ENCODE measurements around the gene OR52E6. TPM values are rescaled to one million over a fixed set of nuclear protein-coding genes. Genes with fewer than 3 reads are reported as not detected.

The OR52E6 gene
- total and polyA plus RNA-seq, 2 of the 8 experiments (the other 6 are each of a cell fraction or from before 2014, with no cell fraction given): 0.14 TPM; not detected in 1

GRCh38 chr11:5791165-5791564 is 50.5 kb downstream of the OR52E6 start, which contains the start of gene OR52N1 (continued):
- TF ChIP-seq POLR2A (IDR thresholded peaks at IDR 0.05; ENCODE audit: control extremely low read depth in 1 of 2, low read depth in 2 of 2, low read length in 2 of 2) (no peak), SUZ12 (IDR thresholded peaks at IDR 0.05; ENCODE audit: low read length) (no peak), TCF12 (IDR thresholded peaks at IDR 0.05; ENCODE audit: low read depth, low read length) (no peak), TAF1 (IDR thresholded peaks at IDR 0.05; ENCODE audit: low read depth, low read length) (no peak), SRF (IDR thresholded peaks at IDR 0.05; ENCODE audit: low read depth, low read length) (no peak)

Other genes with a start within 250 kb of the OR52E6 start
- gene TRIM6, start 245.3 kb downstream of the OR52E6 start, total RNA-seq (2021; fragmentation: NEBNext Ultra II Directional; extraction: Animal tissue kit (Norgen Biotek cat#: 25700)): 20.6 and 21.6 TPM in 2 replicates
- gene TRIM6, start 245.3 kb downstream of the OR52E6 start, polyA plus RNA-seq (2011; rRNA removed): 21.8 and 23.3 TPM in 2 replicates
- gene TRIM34, start 216.9 kb downstream of the OR52E6 start, total RNA-seq (2021; fragmentation: NEBNext Ultra II Directional; extraction: Animal tissue kit (Norgen Biotek cat#: 25700)): 0.63 and 0.76 TPM in 2 replicates
- 2.6 and 5.8 TPM in 2 replicates for gene TRIM34, start 216.9 kb downstream of the OR52E6 start, polyA plus RNA-seq (2011; rRNA removed)
- 33.3 and 35.5 TPM in 2 replicates for gene TRIM5, start 156.8 kb downstream of the OR52E6 start, total RNA-seq (2021; fragmentation: NEBNext Ultra II Directional; extraction: Animal tissue kit (Norgen Biotek cat#: 25700))
- gene TRIM5, start 156.8 kb downstream of the OR52E6 start, polyA plus RNA-seq (2011; rRNA removed): 14.5 and 23.5 TPM in 2 replicates
- gene TRIM22, start 152.1 kb downstream of the OR52E6 start, total RNA-seq (2021; fragmentation: NEBNext Ultra II Directional; extraction: Animal tissue kit (Norgen Biotek cat#: 25700)): 56.0 and 57.4 TPM in 2 replicates
- 42.9 and 82.7 TPM in 2 replicates for gene TRIM22, start 152.1 kb downstream of the OR52E6 start, polyA plus RNA-seq (2011; rRNA removed)
- gene OR56B1, start 105.4 kb downstream of the OR52E6 start, total RNA-seq (2021; fragmentation: NEBNext Ultra II Directional; extraction: Animal tissue kit (Norgen Biotek cat#: 25700)): not detected in 2 replicates
- 0.08 and 0.20 TPM in 2 replicates for gene OR56B1, start 105.4 kb downstream of the OR52E6 start, polyA plus RNA-seq (2011; rRNA removed)
- gene OR52N4, start 87.7 kb downstream of the OR52E6 start, total RNA-seq (2021; fragmentation: NEBNext Ultra II Directional; extraction: Animal tissue kit (Norgen Biotek cat#: 25700)): not detected in 2 replicates
- 3.5 and 3.7 TPM in 2 replicates for gene OR52N4, start 87.7 kb downstream of the OR52E6 start, polyA plus RNA-seq (2011; rRNA removed)
- gene OR52N5, start 58.5 kb downstream of the OR52E6 start, total RNA-seq (2021; fragmentation: NEBNext Ultra II Directional; extraction: Animal tissue kit (Norgen Biotek cat#: 25700)): not detected in 2 replicates
- gene OR52N5, start 58.5 kb downstream of the OR52E6 start, polyA plus RNA-seq (2011; rRNA removed): 0.06 and 0.12 TPM in 2 replicates
- gene OR52N1, start 50.6 kb downstream of the OR52E6 start, total RNA-seq (2021; fragmentation: NEBNext Ultra II Directional; extraction: Animal tissue kit (Norgen Biotek cat#: 25700)): not detected in 2 replicates
- 0.09 TPM in 1 of 2 replicates, not detected in the other for gene OR52N1, start 50.6 kb downstream of the OR52E6 start, polyA plus RNA-seq (2011; rRNA removed)
- 0.33 and 0.39 TPM in 2 replicates for gene OR52N2, start 33.0 kb downstream of the OR52E6 start, total RNA-seq (2021; fragmentation: NEBNext Ultra II Directional; extraction: Animal tissue kit (Norgen Biotek cat#: 25700))
- gene OR52N2, start 33.0 kb downstream of the OR52E6 start, polyA plus RNA-seq (2011; rRNA removed): 3.8 and 4.8 TPM in 2 replicates
- not detected in 2 replicates for gene OR52E8, start 15.8 kb upstream of the OR52E6 start, total RNA-seq (2021; fragmentation: NEBNext Ultra II Directional; extraction: Animal tissue kit (Norgen Biotek cat#: 25700))
- not detected in 2 replicates for gene OR52E8, start 15.8 kb upstream of the OR52E6 start, polyA plus RNA-seq (2011; rRNA removed)
- gene OR52E4, start 38.7 kb upstream of the OR52E6 start, total RNA-seq (2021; fragmentation: NEBNext Ultra II Directional; extraction: Animal tissue kit (Norgen Biotek cat#: 25700)): not detected in 2 replicates
- gene OR52E4, start 38.7 kb upstream of the OR52E6 start, polyA plus RNA-seq (2011; rRNA removed): not detected in 2 replicates
- not detected in 2 replicates for gene OR52E5, start 51.3 kb upstream of the OR52E6 start, total RNA-seq (2021; fragmentation: NEBNext Ultra II Directional; extraction: Animal tissue kit (Norgen Biotek cat#: 25700))
- not detected in 2 replicates for gene OR52E5, start 51.3 kb upstream of the OR52E6 start, polyA plus RNA-seq (2011; rRNA removed)
- gene OR56A3, start 100.4 kb upstream of the OR52E6 start, total RNA-seq (2021; fragmentation: NEBNext Ultra II Directional; extraction: Animal tissue kit (Norgen Biotek cat#: 25700)): not detected in 2 replicates
- gene OR56A3, start 100.4 kb upstream of the OR52E6 start, polyA plus RNA-seq (2011; rRNA removed): not detected in 2 replicates
- gene OR56A5, start 126.6 kb upstream of the OR52E6 start, total RNA-seq (2021; fragmentation: NEBNext Ultra II Directional; extraction: Animal tissue kit (Norgen Biotek cat#: 25700)): not detected in 2 replicates
- 0.08 and 0.14 TPM in 2 replicates for gene OR56A5, start 126.6 kb upstream of the OR52E6 start, polyA plus RNA-seq (2011; rRNA removed)
- not detected in 2 replicates for gene OR52L1, start 145.1 kb upstream of the OR52E6 start, total RNA-seq (2021; fragmentation: NEBNext Ultra II Directional; extraction: Animal tissue kit (Norgen Biotek cat#: 25700))
- 0.06 and 0.24 TPM in 2 replicates for gene OR52L1, start 145.1 kb upstream of the OR52E6 start, polyA plus RNA-seq (2011; rRNA removed)
- not detected in 2 replicates for gene OR56A4, start 165.0 kb upstream of the OR52E6 start, total RNA-seq (2021; fragmentation: NEBNext Ultra II Directional; extraction: Animal tissue kit (Norgen Biotek cat#: 25700))
- gene OR56A4, start 165.0 kb upstream of the OR52E6 start, polyA plus RNA-seq (2011; rRNA removed): 0.15 and 0.17 TPM in 2 replicates
- gene OR56A1, start 188.9 kb upstream of the OR52E6 start, total RNA-seq (2021; fragmentation: NEBNext Ultra II Directional; extraction: Animal tissue kit (Norgen Biotek cat#: 25700)): 0.06 and 0.09 TPM in 2 replicates
- 0.02 and 0.20 TPM in 2 replicates for gene OR56A1, start 188.9 kb upstream of the OR52E6 start, polyA plus RNA-seq (2011; rRNA removed)